Endothelial cell of umbilical vein (primary cell): ENCODE results near the gene AGMAT. TPM values are rescaled to one million over a fixed set of nuclear protein-coding genes. Genes with fewer than 3 reads are reported as not detected.

Experiments used
- BruUV-seq: library from RNA; stranded (reverse); fragments of 400-500 nt; replicated peaks from 2 replicates; lab custom pipeline; 2021; lab: Mats Ljungman, UMichigan
- CTCF ChIA-PET: fragments of 300-600, 350-600 bp; sonication (Branson Sonifier 250); formaldehyde crosslinking; loops from one replicate; lab custom pipeline; 2021; ENCODE audit warnings: antibody characterized with exemption, inconsistent platforms; lab: Charles Lee
- POLR2A ChIA-PET: fragments of 300-600, 350-600 bp; sonication (Branson Sonifier 250); formaldehyde crosslinking; loops from one replicate; lab custom pipeline; 2021; ENCODE audit warnings: antibody characterized with exemption, inconsistent platforms; lab: Charles Lee
- DNase-seq: peaks from one replicate; pipeline ENCODE4 v3.0.0-alpha.2; 2011; ENCODE audit warnings: low read depth, low spot score
- FAIRE-seq: peaks from 2 replicates; lab custom pipeline; 2011; peaks lifted over from hg19 to GRCh38; lab: Jason Lieb, UNC
- H2AFZ ChIP-seq: 2 replicates; pipeline ENCODE4 v1.6.0; 2012; ENCODE audit warnings: low read depth, low read length, control low read depth, inconsistent platforms
- H3K27ac ChIP-seq: 2 replicates; pipeline ENCODE4 v1.5.1; 2011; ENCODE audit warnings: low read depth, mild to moderate bottlenecking, control low read depth, low read length, moderate library complexity; ENCODE audit not compliant: insufficient read depth
- H3K27me3 ChIP-seq, 2 experiments: 2 replicates each; pipeline versions ENCODE4 v1.6.0 to v1.6.1; 2011; ENCODE audit warnings: low read length in 2 of 2, mixed read lengths in 1 of 2; ENCODE audit not compliant: control insufficient read depth in 2 of 2, insufficient read depth in 2 of 2
- H3K36me3 ChIP-seq, 2 experiments: 2 replicates in 1 of 2; 3 replicates in 1 of 2; pipeline ENCODE4 v1.5.1; 2011; ENCODE audit warnings: low read length in 2 of 2, mild to moderate bottlenecking in 1 of 2, moderate library complexity in 1 of 2; ENCODE audit not compliant: control insufficient read depth in 2 of 2, insufficient read depth in 2 of 2; ENCODE audit errors: extremely low read depth in 1 of 2
- H3K4me1 ChIP-seq: 3 replicates; pipeline ENCODE4 v1.5.1; 2011; ENCODE audit warnings: mild to moderate bottlenecking, low read length; ENCODE audit not compliant: control insufficient read depth, insufficient read depth; ENCODE audit errors: extremely low read depth
- H3K4me2 ChIP-seq: 2 replicates; pipeline ENCODE4 v1.6.1; 2011; ENCODE audit warnings: low read length, control low read depth, mixed read lengths; ENCODE audit not compliant: insufficient read depth
- H3K4me3 ChIP-seq, 3 experiments: fragments of 200-600 bp in 1 of 3; sonication (generic), shearing (Covaris generic) in 1 of 3; replicated peaks in 1 of 3; 2 replicates each; pipeline ENCODE4 v1.5.1; 2011 to 2016; ENCODE audit warnings: control low read depth in 3 of 3, low read length in 3 of 3, mild to moderate bottlenecking in 2 of 3, inconsistent platforms in 1 of 3, low read depth in 1 of 3, moderate library complexity in 1 of 3; ENCODE audit not compliant: insufficient read depth in 1 of 3
- H3K79me2 ChIP-seq: 2 replicates; pipeline ENCODE4 v1.6.0; 2012; ENCODE audit warnings: low read length, inconsistent platforms; ENCODE audit not compliant: control insufficient read depth, insufficient read depth
- H3K9ac ChIP-seq: replicated peaks from 2 replicates; pipeline ENCODE3; 2011; ENCODE audit warnings: low read length, control low read depth; ENCODE audit not compliant: insufficient read depth; ENCODE audit errors: extremely low read depth
- H3K9me1 ChIP-seq: replicated peaks from 3 replicates; pipeline ENCODE4 v1.6.0; 2011; ENCODE audit warnings: mild to moderate bottlenecking, low read length; ENCODE audit not compliant: control insufficient read depth, insufficient read depth; ENCODE audit errors: extremely low read depth
- H3K9me3 ChIP-seq: replicated peaks from 2 replicates; pipeline ENCODE4 v1.5.1; 2012; ENCODE audit warnings: low read length, inconsistent platforms; ENCODE audit not compliant: control insufficient read depth, insufficient read depth
- H4K20me1 ChIP-seq: replicated peaks from 2 replicates; pipeline ENCODE3; 2011; ENCODE audit warnings: mild to moderate bottlenecking, low read length; ENCODE audit not compliant: control insufficient read depth, insufficient read depth; ENCODE audit errors: extremely low read depth
- CTCF ChIP-seq, 2 donors: IDR thresholded peaks; 1 replicate in 1 of 2; 2 replicates in 1 of 2; pipeline ENCODE4 v1.5.1; 2011; ENCODE audit warnings: low read length in 2 of 2, mild to moderate bottlenecking in 2 of 2, moderate library complexity in 2 of 2, control low read depth in 1 of 2, inconsistent platforms in 1 of 2, low read depth in 1 of 2; ENCODE audit not compliant: insufficient read depth in 1 of 2; ENCODE audit errors: extremely low read depth in 1 of 2
- EZH2 ChIP-seq: IDR thresholded peaks from 2 replicates; pipeline ENCODE4 v1.6.1; 2012; ENCODE audit warnings: borderline replicate concordance, low read depth, mild to moderate bottlenecking, moderate library complexity, low read length, inconsistent platforms; ENCODE audit not compliant: severe bottlenecking
- FOS ChIP-seq: IDR thresholded peaks from 2 replicates; pipeline ENCODE4 v1.6.1; 2011; ENCODE audit warnings: mild to moderate bottlenecking, low read length, moderate library complexity, borderline replicate concordance; ENCODE audit not compliant: insufficient read depth
- GATA2 ChIP-seq: IDR thresholded peaks from 2 replicates; pipeline ENCODE4 v1.7.0; 2011; ENCODE audit warnings: low read depth, mild to moderate bottlenecking, moderate library complexity, mixed read lengths, low read length; ENCODE audit not compliant: insufficient read length, insufficient read depth
- JUN ChIP-seq: IDR thresholded peaks from 2 replicates; pipeline ENCODE4 v1.6.1; 2011; ENCODE audit warnings: borderline replicate concordance, low read depth; ENCODE audit not compliant: insufficient read length, insufficient read depth
- MAX ChIP-seq: IDR thresholded peaks from 2 replicates; pipeline ENCODE4 v1.6.1; 2011; ENCODE audit not compliant: insufficient read depth, insufficient read length
- MYC ChIP-seq: IDR thresholded peaks from one replicate; pipeline ENCODE4 v1.6.1; 2011; ENCODE audit warnings: mild to moderate bottlenecking, low read depth, low read length
- POLR2A ChIP-seq: IDR thresholded peaks from 2 replicates; pipeline ENCODE4 v1.6.1; 2012; ENCODE audit warnings: low read depth, mild to moderate bottlenecking, control low read depth, low read length
- POLR2AphosphoS5 ChIP-seq: IDR thresholded peaks from 2 replicates; pipeline ENCODE4 v1.6.1; 2012; ENCODE audit warnings: low read depth, mild to moderate bottlenecking, control low read depth, low read length, moderate library complexity; ENCODE audit not compliant: insufficient read depth
- dilution Hi-C: fragments of 300-500 bp; cut with MboI; formaldehyde crosslinking; loops from one replicate; pipeline ENCODE4 v1.15.0; 2019; ENCODE audit warnings: low sequenced_read_pairs; ENCODE audit not compliant: extremely low pct_ligation_motif_present
- intact Hi-C: fragments of 100-400 bp; cut with micrococcal nuclease; formaldehyde crosslinking; loops from one replicate; pipeline ENCODE4 v1.10.0; 2022
- polyA plus RNA-seq, 4 experiments: library from polyadenylated mRNA; depleted of rRNA in 3 of 4; stranded (reverse) in 3 of 4; unstranded in 1 of 4; fragments of >200 nt; gene quantifications; 2 replicates each; pipeline versions ENCODE4 v1.2.1 to v1.2.3, GENCODE V29; 2011 to 2012; ENCODE audit warnings: missing spikeins in 1 of 4
- total RNA-seq: library from RNA; stranded (reverse); gene quantifications from 2 replicates; pipeline ENCODE4 v1.2.3, GENCODE V29; 2021

Gene AGMAT
- total and polyA plus RNA-seq, 2 donors (not counting 3 experiments of a cell fraction or from before 2014, with no cell fraction given): 0.39 to 1.9 TPM

GRCh38 chr1:15579683-15580047 lies 5.2 kb downstream of the AGMAT start:
- no peak for FAIRE-seq
- dilution Hi-C loops: no loop called here
- no peaks in the 10 kb centered on the region for H4K20me1 ChIP-seq
- POLR2A ChIA-PET: no interaction called here
- H2AFZ ChIP-seq: no peak overlapping the region
- H3K4me1 ChIP-seq: peaks cover 3% of the 10 kb centered on the region
- intact Hi-C loops: no loop called here
- CTCF ChIA-PET: interaction anchor here (0.8 to 1.5 kb wide), 4 partner anchors 8 to 16 kb away, joined by 3 to 5 read pairs (median 3); no protein-coding TSS in a partner anchor
- no peaks in the 10 kb centered on the region for H3K9me3 ChIP-seq
- BruUV-seq: no TSS peak
- no peaks in the 10 kb centered on the region for H3K36me3 ChIP-seq
- no peaks in the 10 kb centered on the region for H3K9me1 ChIP-seq
- no peak overlapping the region for H3K4me2 ChIP-seq
- no peak for DNase-seq
- H3K79me2 ChIP-seq: no peaks in the 10 kb centered on the region
- no peak for TF ChIP-seq POLR2AphosphoS5
- TF ChIP-seq FOS: no peak
- no peak for TF ChIP-seq CTCF (IDR thresholded peaks at IDR 0.05; ENCODE audit: extremely low read depth in 1 of 2, insufficient read depth in 1 of 2, low read depth in 1 of 2, low read length in 2 of 2)
- TF ChIP-seq GATA2: no peak
- TF ChIP-seq POLR2A: no peak
- TF ChIP-seq MYC: no peak
- TF ChIP-seq EZH2: no peak
- TF ChIP-seq JUN: no peak
- no peak for TF ChIP-seq MAX
- no peaks in the 10 kb centered on the region for H3K27me3 ChIP-seq
- H3K9ac ChIP-seq: no peak overlapping the region
- no peak overlapping the region for H3K4me3 ChIP-seq
- H3K27ac ChIP-seq: no peak overlapping the region
